IMR-90 (cell line): ENCODE results near the gene SVBP. TPM values are rescaled to one million over a fixed set of nuclear protein-coding genes. Genes with fewer than 3 reads are reported as not detected.

ENCODE experiments used
- ATAC-seq: fragments of 200-7000 bp; cut with Tn5 transposase; 2 replicates; pipeline ENCODE4 v1.9.1; 2020; ENCODE audit warnings: low read depth, mild to moderate bottlenecking, moderate library complexity
- BruUV-seq: library from RNA; stranded (reverse); fragments of 400-500 nt; replicated peaks from 2 replicates; lab custom pipeline; 2021; lab: Mats Ljungman, UMichigan
- CTCF ChIA-PET: fragments of 300-600 bp; formaldehyde crosslinking; extraction: SDS; loops from one replicate; lab custom pipeline; 2021; ENCODE audit warnings: antibody characterized with exemption; lab: Yijun Ruan, JAX
- POLR2A ChIA-PET: fragments of 300-600 bp; sonication (Branson Sonifier 250); formaldehyde crosslinking; loops from one replicate; lab custom pipeline; 2022; ENCODE audit warnings: antibody characterized with exemption; ENCODE audit not compliant: unreplicated experiment; lab: Charles Lee
- DNase-seq: peaks from one replicate; pipeline ENCODE4 v3.0.0; 2013
- H2AFZ ChIP-seq: replicated peaks from 2 replicates; pipeline ENCODE3; 2013; ENCODE audit warnings: low read length, mild to moderate bottlenecking; ENCODE audit not compliant: poor library complexity
- H2AK5ac ChIP-seq: 2 replicates; pipeline ENCODE4 v1.6.1; 2013; ENCODE audit warnings: low read depth, low read length, inconsistent platforms
- H2AK9ac ChIP-seq: replicated peaks from 2 replicates; pipeline ENCODE3; 2013; ENCODE audit warnings: mild to moderate bottlenecking, low read depth, low read length, moderate library complexity; ENCODE audit not compliant: poor library complexity
- H2BK120ac ChIP-seq: 2 replicates; pipeline ENCODE4 v1.6.1; 2013; ENCODE audit warnings: low read depth, low read length, inconsistent platforms
- H2BK15ac ChIP-seq: 3 replicates; pipeline ENCODE4 v1.6.1; 2013; ENCODE audit warnings: low read depth, low read length, inconsistent platforms
- H2BK20ac ChIP-seq: 2 replicates; pipeline ENCODE4 v1.6.1; 2013; ENCODE audit warnings: low read depth, mild to moderate bottlenecking, inconsistent platforms, low read length, moderate library complexity
- H2BK5ac ChIP-seq: 2 replicates; pipeline ENCODE4 v1.6.1; 2013; ENCODE audit warnings: mild to moderate bottlenecking, low read depth, low read length, inconsistent platforms; ENCODE audit not compliant: poor library complexity, severe bottlenecking
- H3K14ac ChIP-seq: replicated peaks from 2 replicates; pipeline ENCODE4 v1.6.1; 2013; ENCODE audit warnings: low read depth, low read length, inconsistent platforms
- H3K18ac ChIP-seq: 2 replicates; pipeline ENCODE4 v1.6.1; 2013; ENCODE audit warnings: low read depth, low read length, control low read depth
- H3K23ac ChIP-seq: 2 replicates; pipeline ENCODE4 v1.6.1; 2013; ENCODE audit warnings: low read depth, low read length, inconsistent platforms
- H3K27ac ChIP-seq: 2 replicates; pipeline ENCODE4 v1.5.1; 2013; ENCODE audit warnings: mild to moderate bottlenecking, control low read depth, low read length; ENCODE audit not compliant: insufficient read depth
- H3K27me3 ChIP-seq: 2 replicates; pipeline ENCODE4 v1.6.1; 2013; ENCODE audit warnings: low read length; ENCODE audit not compliant: control insufficient read depth, insufficient read depth
- H3K36me3 ChIP-seq: 2 replicates; pipeline ENCODE4 v1.6.1; 2013; ENCODE audit warnings: low read length, mixed read lengths; ENCODE audit not compliant: control insufficient read depth, insufficient read depth
- H3K4ac ChIP-seq: 2 replicates; pipeline ENCODE4 v1.6.1; 2013; ENCODE audit warnings: low read depth, low read length, inconsistent platforms
- H3K4me1 ChIP-seq: 2 replicates; pipeline ENCODE4 v1.6.1; 2013; ENCODE audit warnings: low read length, mixed read lengths; ENCODE audit not compliant: control insufficient read depth, insufficient read depth
- H3K4me2 ChIP-seq: 2 replicates; pipeline ENCODE4 v1.6.1; 2013; ENCODE audit warnings: low read depth, mild to moderate bottlenecking, control low read depth, low read length, moderate library complexity
- H3K4me3 ChIP-seq: 2 replicates; pipeline ENCODE4 v1.5.1; 2013; ENCODE audit warnings: low read depth, mild to moderate bottlenecking, control low read depth, low read length, moderate library complexity; ENCODE audit not compliant: insufficient read depth
- H3K56ac ChIP-seq: 2 replicates; pipeline ENCODE4 v1.6.1; 2013; ENCODE audit warnings: low read length, inconsistent platforms; ENCODE audit not compliant: insufficient read depth; ENCODE audit errors: extremely low read depth
- H3K79me1 ChIP-seq, 2 experiments: 2 replicates each; pipeline ENCODE4 v1.6.1; 2013; ENCODE audit warnings: low read length in 2 of 2, inconsistent platforms in 1 of 2, low read depth in 1 of 2
- H3K9ac ChIP-seq: 2 replicates; pipeline ENCODE4 v1.6.1; 2013; ENCODE audit warnings: low read depth, low read length, control low read depth
- H3K9me1 ChIP-seq: 2 replicates; pipeline ENCODE4 v1.6.1; 2013; ENCODE audit warnings: low read length, inconsistent platforms; ENCODE audit not compliant: insufficient read depth
- H3K9me3 ChIP-seq: 2 replicates; pipeline ENCODE4 v1.6.1; 2013; ENCODE audit warnings: low read length; ENCODE audit not compliant: control insufficient read depth, insufficient read depth
- H4K20me1 ChIP-seq: 2 replicates; pipeline ENCODE4 v1.6.1; 2013; ENCODE audit warnings: low read length, inconsistent platforms; ENCODE audit not compliant: insufficient read depth
- H4K5ac ChIP-seq: 2 replicates; pipeline ENCODE4 v1.6.1; 2013; ENCODE audit warnings: mild to moderate bottlenecking, low read depth, low read length, control low read depth
- H4K8ac ChIP-seq, 2 experiments: 2 replicates each; pipeline ENCODE4 v1.6.1; 2013; ENCODE audit warnings: low read depth in 2 of 2, low read length in 2 of 2, control low read depth in 1 of 2, inconsistent platforms in 1 of 2
- H4K91ac ChIP-seq: 2 replicates; pipeline ENCODE4 v1.6.1; 2013; ENCODE audit warnings: low read depth, low read length, inconsistent platforms; ENCODE audit not compliant: insufficient read depth
- SMC3 ChIP-seq: fragments of 150-350 bp; IDR thresholded peaks from 2 replicates; pipeline ENCODE4 v1.6.1; 2016; ENCODE audit warnings: low read depth, mild to moderate bottlenecking, antibody characterized with exemption, low read length, moderate library complexity
- USF2 ChIP-seq: fragments of 150-350 bp; IDR thresholded peaks from 2 replicates; pipeline ENCODE4 v1.6.1; 2017; ENCODE audit warnings: mild to moderate bottlenecking, antibody characterized with exemption, low read length, low read depth
- WGBS, 2 experiments: methylation state at CpG; one replicate each; pipeline versions ENCODE4 v1.1.5 to v1.1.7; 2013; ENCODE audit warnings: missing lambda C conversion rate in 2 of 2; ENCODE audit not compliant: insufficient read length in 1 of 2; ENCODE audit errors: extremely low coverage in 2 of 2; 5-methylcytosine and 5-hydroxymethylcytosine counted together
- dilution Hi-C: fragments of 300-500 bp; cut with HindIII; formaldehyde crosslinking; loops from one replicate; pipeline ENCODE4 v1.14.3; 2018; ENCODE audit warnings: low sequenced_read_pairs; ENCODE audit not compliant: unreplicated experiment
- in situ Hi-C: fragments of 300-500 bp; cut with MboI; formaldehyde crosslinking; loops from 3 replicates; pipeline ENCODE4 v1.14.3; 2019; ENCODE audit warnings: low sequenced_read_pairs, inconsistent platforms, mixed read lengths
- intact Hi-C: fragments of 100-400 bp; cut with micrococcal nuclease; formaldehyde crosslinking; loops from 2 replicates; pipeline ENCODE4 v1.10.0; 2022
- polyA plus RNA-seq, 3 experiments: library from polyadenylated mRNA; depleted of rRNA; stranded (reverse); fragments of >200 nt; gene quantifications; 2 replicates each; pipeline ENCODE4 v1.2.3, GENCODE V29; 2012; ENCODE audit warnings: low replicate concordance in 1 of 3
- total RNA-seq: library from RNA; depleted of rRNA; stranded (reverse); fragments of >200 nt; gene quantifications from 2 replicates; pipeline ENCODE4 v1.2.3, GENCODE V29; 2012

Gene SVBP
- total and polyA plus RNA-seq, 2 of the 4 experiments (the other 2 are of a cell fraction), result 9.7 to 11.5 TPM

DNA sequence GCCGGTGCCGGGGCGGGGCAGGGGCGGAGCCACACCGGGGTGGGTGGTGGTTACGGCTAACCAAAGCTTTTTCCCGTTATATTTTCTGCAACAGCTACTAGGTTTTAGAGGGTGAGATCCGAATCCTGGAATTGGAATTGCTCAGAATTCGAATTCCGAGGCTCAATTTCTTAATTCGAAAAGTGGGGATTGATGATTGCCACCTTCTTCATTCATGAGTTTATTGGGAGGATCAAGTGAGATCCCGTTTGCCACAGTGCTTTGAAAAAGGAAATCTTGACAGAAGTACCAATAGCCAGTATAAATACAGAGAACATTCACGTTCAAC is 207 bp upstream of the SVBP start:
- no peak for ATAC-seq
- Histone ChIP-seq H2BK20ac (no peak overlapping the region), H2AFZ (peak overlapping the region; percentile 24), H2AK9ac (no peak overlapping the region), H3K4ac (no peak overlapping the region), H4K91ac (no peak overlapping the region), H3K56ac (no peak overlapping the region), H4K20me1 (no peaks in the 10 kb centered on the region), H3K27me3 (no peaks in the 10 kb centered on the region), H3K36me3 (no peaks in the 10 kb centered on the region), H4K8ac (peak overlapping the region; percentile 22 to 94; a peak in 2 of 4 replicates), H2BK5ac (peak overlapping the region; percentile 17), H3K4me3 (peak overlapping the region; percentile 92), H3K9me3 (no peaks in the 10 kb centered on the region), H2BK120ac (no peak overlapping the region), H2BK15ac (no peak overlapping the region), H2AK5ac (no peak overlapping the region), H3K4me1 (peaks cover 2% of the 10 kb centered on the region; the same call in 1 of the 2 replicates), H3K79me1 (peaks cover 27 to 49% of the 10 kb centered on the region in 2 experiments), H3K23ac (peak overlapping the region; percentile 88; the same call in 1 of the 2 replicates), H3K27ac (no peak overlapping the region; the same call in 1 of the 2 replicates), H4K5ac (no peak overlapping the region), H3K9ac (peak overlapping the region; percentile 81; the same call in 1 of the 2 replicates), H3K14ac (peak overlapping the region; percentile 81; the same call in 1 of the 2 replicates), H3K9me1 (no peaks in the 10 kb centered on the region; the same call in 1 of the 2 replicates), H3K18ac (peak overlapping the region; percentile 73; the same call in 1 of the 2 replicates), H3K4me2 (peak overlapping the region; percentile 100)
- dilution Hi-C loops (no loop called here), intact Hi-C loops (loop anchor here (5.0 kb wide), 1 partner anchor 50 kb away; the partner anchor contains the start of genes C1orf50 and P3H1), in situ Hi-C loops (no loop called here)
- ChIA-PET POLR2A (interaction anchor here (0.5 kb wide), 1 partner anchor 1158 kb away, joined by 3 read pairs; no protein-coding TSS in a partner anchor), CTCF (no interaction called here)
- DNase-seq, result no peak
- no CpG with 5 or more reads among the region's 13 CpGs for whole genome bisulfite sequencing, 2 experiments
- no TSS peak for BruUV-seq
- TF ChIP-seq USF2 (no peak), SMC3 (no peak)
